MCF 10A (cell line): ENCODE measurements around the gene SLC34A1. TPM values are rescaled to one million over a fixed set of nuclear protein-coding genes. Genes with fewer than 3 reads are reported as not detected.

ENCODE experiments used
- BruUV-seq: library from RNA; stranded (reverse); fragments of 400-500 nt; replicated peaks from 2 replicates; lab custom pipeline; 2021; lab: Mats Ljungman, UMichigan
- CTCF ChIA-PET: fragments of 300-600 bp; sonication (Branson Sonifier 250); formaldehyde crosslinking; extraction: SDS; loops from one replicate; lab custom pipeline; 2021; ENCODE audit warnings: antibody characterized with exemption, inconsistent platforms; lab: Yijun Ruan, JAX
- POLR2A ChIA-PET: fragments of 300-600, 350-650 bp; sonication (Branson Sonifier 250); formaldehyde crosslinking; extraction: SDS; loops from one replicate; lab custom pipeline; 2020; ENCODE audit warnings: antibody characterized with exemption, inconsistent platforms; lab: Yijun Ruan, JAX
- DNase-seq: peaks from one replicate; pipeline ENCODE4 v3.0.0-alpha.2; 2018; ENCODE audit not compliant: unreplicated experiment
- H3K27ac Mint-ChIP-seq: one replicate; pipeline ENCODE4 v1.8.0; 2022; ENCODE audit warnings: mild to moderate bottlenecking, low read depth, mixed read lengths; ENCODE audit not compliant: unreplicated experiment
- H3K27me3 Mint-ChIP-seq: one replicate; pipeline ENCODE4 v1.8.0; 2022; ENCODE audit warnings: mixed read lengths; ENCODE audit not compliant: insufficient read depth, unreplicated experiment
- H3K36me3 Mint-ChIP-seq: one replicate; pipeline ENCODE4 v1.8.0; 2022; ENCODE audit warnings: mild to moderate bottlenecking, moderate library complexity, mixed read lengths; ENCODE audit not compliant: insufficient read depth, unreplicated experiment
- H3K4me1 Mint-ChIP-seq: one replicate; pipeline ENCODE4 v1.8.0; 2022; ENCODE audit warnings: mixed read lengths; ENCODE audit not compliant: insufficient read depth, unreplicated experiment
- H3K4me3 Mint-ChIP-seq: one replicate; pipeline ENCODE4 v1.8.0; 2022; ENCODE audit warnings: mild to moderate bottlenecking, moderate library complexity, mixed read lengths; ENCODE audit not compliant: unreplicated experiment
- H3K9me3 Mint-ChIP-seq: one replicate; pipeline ENCODE4 v1.8.0; 2022; ENCODE audit warnings: mixed read lengths; ENCODE audit not compliant: unreplicated experiment
- intact Hi-C: fragments of 100-400 bp; cut with micrococcal nuclease; formaldehyde crosslinking; loops from 2 replicates; pipeline ENCODE4 v1.14.1; 2022
- total RNA-seq: library from RNA; stranded (reverse); gene quantifications from 2 replicates; pipeline ENCODE4 v1.2.3, GENCODE V29; 2022
- TF ChIP-seq, protein P1 (sequence below): fragments of 200-600 bp; IDR thresholded peaks from one replicate; pipeline ENCODE4 v1.8.0; 2022; ENCODE audit warnings: antibody characterized with exemption, mild to moderate bottlenecking; ENCODE audit not compliant: unreplicated experiment

SLC34A1 gene
- total RNA-seq, 1 experiment from 2014 or later = not detected

DNA sequence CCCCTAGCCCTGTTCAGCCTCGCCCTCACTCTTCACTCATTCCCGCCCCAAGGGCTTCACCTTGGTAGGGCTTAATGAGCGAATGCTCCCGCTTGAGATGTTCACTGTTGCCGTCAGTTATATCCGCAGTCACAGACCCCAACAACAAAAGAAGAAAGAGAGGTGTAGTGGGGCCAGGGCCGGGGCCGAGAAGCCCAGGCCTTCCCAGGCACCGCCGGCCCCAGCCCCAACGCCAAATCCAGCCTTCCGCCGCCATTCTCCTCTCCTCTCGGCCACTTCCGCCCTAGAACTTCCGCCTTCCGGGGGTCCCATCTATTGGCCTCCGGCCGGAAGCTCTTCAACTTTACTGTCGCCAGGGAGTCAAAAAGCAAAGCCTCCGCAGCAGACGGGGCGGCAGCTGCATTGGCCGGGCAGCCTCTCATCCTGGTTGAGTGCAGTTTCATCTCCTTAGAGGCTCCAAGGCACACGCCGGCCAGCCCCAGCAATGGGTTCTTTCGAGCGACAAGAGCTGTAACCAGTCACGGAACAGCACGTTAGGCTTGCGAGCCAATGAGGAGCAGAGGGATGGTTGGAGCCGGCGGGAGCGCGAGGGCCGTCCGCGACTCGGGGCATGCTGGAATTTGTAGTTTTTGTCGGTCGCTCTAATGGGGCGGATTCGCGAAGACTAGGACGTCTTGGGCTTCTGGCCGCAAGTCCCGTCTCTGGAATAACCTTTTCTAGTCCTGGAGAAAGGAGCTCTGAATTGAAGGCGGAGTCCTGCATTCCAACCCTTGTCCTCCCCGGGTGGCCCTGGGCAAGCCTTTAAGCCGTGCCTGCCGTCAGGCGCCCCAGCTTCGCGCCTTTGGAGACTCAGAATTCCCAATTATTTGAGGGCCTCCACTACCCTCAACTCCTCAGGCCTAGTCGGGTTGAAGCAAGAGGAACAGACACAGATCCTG, 32.6 kb upstream of the SLC34A1 start, which contains the start of gene LMAN2:
LMAN2 (minus strand) TSS at position 277 of the 938 bp plus-strand sequence; CDS start at position 256, 21 bp downstream.
- intact Hi-C loops = no loop called here
- TSS peak; percentile 85 for BruUV-seq
- Mint-ChIP-seq H3K9me3 (no peaks in the 10 kb centered on the region), H3K27ac (peak within 1 kb of the TSS; percentile 98), H3K4me1 (peaks cover 24% of the 10 kb centered on the region), H3K27me3 (no peaks in the 10 kb centered on the region), H3K4me3 (peak within 1 kb of the TSS; percentile 93), H3K36me3 (peaks cover 12% of the 10 kb centered on the region)
- TF ChIP-seq, protein P1, sequence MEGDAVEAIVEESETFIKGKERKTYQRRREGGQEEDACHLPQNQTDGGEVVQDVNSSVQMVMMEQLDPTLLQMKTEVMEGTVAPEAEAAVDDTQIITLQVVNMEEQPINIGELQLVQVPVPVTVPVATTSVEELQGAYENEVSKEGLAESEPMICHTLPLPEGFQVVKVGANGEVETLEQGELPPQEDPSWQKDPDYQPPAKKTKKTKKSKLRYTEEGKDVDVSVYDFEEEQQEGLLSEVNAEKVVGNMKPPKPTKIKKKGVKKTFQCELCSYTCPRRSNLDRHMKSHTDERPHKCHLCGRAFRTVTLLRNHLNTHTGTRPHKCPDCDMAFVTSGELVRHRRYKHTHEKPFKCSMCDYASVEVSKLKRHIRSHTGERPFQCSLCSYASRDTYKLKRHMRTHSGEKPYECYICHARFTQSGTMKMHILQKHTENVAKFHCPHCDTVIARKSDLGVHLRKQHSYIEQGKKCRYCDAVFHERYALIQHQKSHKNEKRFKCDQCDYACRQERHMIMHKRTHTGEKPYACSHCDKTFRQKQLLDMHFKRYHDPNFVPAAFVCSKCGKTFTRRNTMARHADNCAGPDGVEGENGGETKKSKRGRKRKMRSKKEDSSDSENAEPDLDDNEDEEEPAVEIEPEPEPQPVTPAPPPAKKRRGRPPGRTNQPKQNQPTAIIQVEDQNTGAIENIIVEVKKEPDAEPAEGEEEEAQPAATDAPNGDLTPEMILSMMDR = no peak
- POLR2A ChIA-PET = interaction anchor here (0.6 to 4.1 kb wide), 36 partner anchors 9 to 1278 kb away, joined by 3 to 58 read pairs (median 4); partner anchors contain the start of genes DDX41, GRK6, NHP2 and PRELID1
- CTCF ChIA-PET = interaction anchor here (0.7 to 5.2 kb wide), 12 partner anchors 10 to 51 kb away, joined by 3 to 44 read pairs (median 8); no protein-coding TSS in a partner anchor
- DNase-seq = peak; percentile 99

DNA sequence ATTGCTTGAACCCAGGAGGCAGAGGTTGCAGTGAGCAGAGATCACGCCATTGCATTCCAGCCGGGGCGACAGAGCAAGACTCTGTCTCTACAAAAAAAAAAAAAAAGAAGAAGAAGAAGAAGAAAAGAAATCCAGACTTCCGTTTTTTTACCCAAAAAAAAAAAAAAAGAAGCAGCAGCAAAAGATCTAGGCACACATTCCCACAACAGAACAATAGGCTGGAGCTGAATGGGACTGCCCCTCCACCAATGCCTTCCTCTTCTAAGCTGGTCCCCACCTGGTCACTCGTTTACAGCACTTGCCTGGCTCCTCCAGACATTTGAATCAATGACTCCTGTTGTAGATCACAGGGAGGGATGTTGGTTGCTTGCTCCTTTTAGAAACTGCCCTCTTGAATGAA, 31.1 kb upstream of the SLC34A1 start:
- Mint-ChIP-seq H3K27ac (no peak overlapping the region), H3K4me3 (peak overlapping the region; percentile 10)

GRCh38 chr5:177354256-177354655, 30.0 kb upstream of the SLC34A1 start:
- no TSS peak for BruUV-seq
- no peak for DNase-seq
- no peak overlapping the region for H3K27ac Mint-ChIP-seq
- TF ChIP-seq, protein P1 = no peak
- POLR2A ChIA-PET = interaction anchor here (1.2 to 1.9 kb wide), 2 partner anchors 35 to 95 kb away, joined by 5 read pairs; no protein-coding TSS in a partner anchor
- peaks cover 30% of the 10 kb centered on the region for H3K4me1 Mint-ChIP-seq
- intact Hi-C loops = no loop called here
- no peaks in the 10 kb centered on the region for H3K27me3 Mint-ChIP-seq
- CTCF ChIA-PET = interaction anchor here (0.6 to 4.4 kb wide), 5 partner anchors 15 to 222 kb away, joined by 3 to 22 read pairs (median 4); no protein-coding TSS in a partner anchor
- no peaks in the 10 kb centered on the region for H3K9me3 Mint-ChIP-seq
- no peaks in the 10 kb centered on the region for H3K36me3 Mint-ChIP-seq
- H3K4me3 Mint-ChIP-seq = no peak overlapping the region

More for the DNA sequence above, 31.1 kb upstream of the SLC34A1 start:
- Mint-ChIP-seq H3K36me3 (no peaks in the 10 kb centered on the region), H3K9me3 (no peaks in the 10 kb centered on the region), H3K4me1 (peaks cover 24% of the 10 kb centered on the region), H3K27me3 (no peaks in the 10 kb centered on the region)
- no TSS peak for BruUV-seq
- TF ChIP-seq, protein P1 = no peak
- POLR2A ChIA-PET = interaction anchor here (2.0 to 4.1 kb wide), 5 partner anchors 8 to 52 kb away, joined by 15 to 58 read pairs (median 29); partner anchors contain the start of genes PRELID1 and RAB24
- CTCF ChIA-PET = interaction anchor here (1.2 to 5.2 kb wide), 5 partner anchors 18 to 50 kb away, joined by 4 to 44 read pairs (median 22); no protein-coding TSS in a partner anchor
- no peak for DNase-seq
- intact Hi-C loops = no loop called here
